ENCODE measurements around the gene PRORP.

Gene PRORP

GRCh38 chr14:35121887-35122695 is at the start of gene PRORP, which contains the start of gene PPP2R3C:
PRORP (plus strand) TSS chr14:35122552; CDS start chr14:35123246, 694 bp downstream.
PPP2R3C (minus strand) TSS chr14:35121990; CDS start chr14:35121959, 31 bp downstream.
- DNase-seq (ENCODE audit: low read depth, low spot score), result peak; percentile 97
- in situ Hi-C loops (cut with HindIII; ENCODE audit: low sequenced_read_pairs), result no loop called here
- peak within 1 kb of the TSS; percentile 96 for H3K4me3 ChIP-seq (ENCODE audit: low read depth, low read length)
- no peak for TF ChIP-seq CTCF (IDR thresholded peaks at IDR 0.05; ENCODE audit: low read depth, low read length)

GRCh38 chr14:35073486-35073885 is 48.9 kb upstream of the PRORP start:
- in situ Hi-C loops (cut with HindIII; ENCODE audit: low sequenced_read_pairs), result no loop called here
- H3K4me3 ChIP-seq (ENCODE audit: low read depth, low read length), result no peak overlapping the region
- no peak for TF ChIP-seq CTCF (IDR thresholded peaks at IDR 0.05; ENCODE audit: low read depth, low read length)
- no peak for DNase-seq (ENCODE audit: low read depth, low spot score)

- no peak for DNase-seq (ENCODE audit: low read depth, low spot score)
- no peak for TF ChIP-seq CTCF (IDR thresholded peaks at IDR 0.05; ENCODE audit: low read depth, low read length)
- no peak overlapping the region for H3K4me3 ChIP-seq (ENCODE audit: low read depth, low read length)
- in situ Hi-C loops (cut with HindIII; ENCODE audit: low sequenced_read_pairs), result no loop called here
These were observed 44.3 kb upstream of the PRORP start for GRCh38 chr14:35078082-35078481.

GRCh38 chr14:35079742-35080141 is 42.6 kb upstream of the PRORP start:
- no peak overlapping the region for H3K4me3 ChIP-seq (ENCODE audit: low read depth, low read length)
- TF ChIP-seq CTCF (IDR thresholded peaks at IDR 0.05; ENCODE audit: low read depth, low read length), result no peak
- no peak for DNase-seq (ENCODE audit: low read depth, low spot score)
- in situ Hi-C loops (cut with HindIII; ENCODE audit: low sequenced_read_pairs), result no loop called here

- in situ Hi-C loops (cut with HindIII; ENCODE audit: low sequenced_read_pairs), result no loop called here
These were observed 38.7 kb upstream of the PRORP start for GRCh38 chr14:35083530-35084150.

GRCh38 chr14:35085441-35085840 is 36.9 kb upstream of the PRORP start:
- in situ Hi-C loops (cut with HindIII; ENCODE audit: low sequenced_read_pairs), result no loop called here
- TF ChIP-seq CTCF (IDR thresholded peaks at IDR 0.05; ENCODE audit: low read depth, low read length), result no peak
- DNase-seq (ENCODE audit: low read depth, low spot score), result no peak
- H3K4me3 ChIP-seq (ENCODE audit: low read depth, low read length), result no peak overlapping the region

More at GRCh38 chr14:35083530-35084150, 38.7 kb upstream of the PRORP start:
- H3K4me3 ChIP-seq (ENCODE audit: low read depth, low read length), result no peak overlapping the region
- TF ChIP-seq CTCF (IDR thresholded peaks at IDR 0.05; ENCODE audit: low read depth, low read length), result no peak
- no peak for DNase-seq (ENCODE audit: low read depth, low spot score)

All from astrocyte of the spinal cord (primary cell).